ENCODE measurements around the gene GLIS1.

The GLIS1 gene

DNA sequence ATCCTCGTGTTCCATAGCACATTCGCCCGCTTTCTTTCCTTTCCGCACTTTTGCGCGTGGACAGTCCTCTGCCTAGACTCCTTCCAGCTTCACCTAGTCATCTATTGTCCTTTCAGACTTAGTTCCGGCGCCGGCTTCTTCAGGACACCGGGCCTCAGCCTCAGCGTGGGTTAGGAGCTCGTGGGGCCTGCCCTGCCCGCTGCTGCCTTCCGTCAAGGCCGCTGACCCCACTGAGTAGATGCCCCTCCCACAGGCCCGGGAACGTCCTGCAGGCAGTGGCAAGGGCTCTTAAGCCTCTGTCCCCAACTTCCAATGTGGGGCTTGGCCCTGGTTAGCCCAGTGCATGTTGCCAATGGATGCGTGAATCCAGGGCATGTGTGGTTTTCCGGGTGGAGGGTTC is 268.4 kb downstream of the GLIS1 start:
- no peak for DNase-seq

GRCh38 chr1:53470155-53470554 is 268.8 kb downstream of the GLIS1 start:
- no peak for DNase-seq

- no peak for DNase-seq
These were observed 269.6 kb downstream of the GLIS1 start for GRCh38 chr1:53469373-53469772.

DNA sequence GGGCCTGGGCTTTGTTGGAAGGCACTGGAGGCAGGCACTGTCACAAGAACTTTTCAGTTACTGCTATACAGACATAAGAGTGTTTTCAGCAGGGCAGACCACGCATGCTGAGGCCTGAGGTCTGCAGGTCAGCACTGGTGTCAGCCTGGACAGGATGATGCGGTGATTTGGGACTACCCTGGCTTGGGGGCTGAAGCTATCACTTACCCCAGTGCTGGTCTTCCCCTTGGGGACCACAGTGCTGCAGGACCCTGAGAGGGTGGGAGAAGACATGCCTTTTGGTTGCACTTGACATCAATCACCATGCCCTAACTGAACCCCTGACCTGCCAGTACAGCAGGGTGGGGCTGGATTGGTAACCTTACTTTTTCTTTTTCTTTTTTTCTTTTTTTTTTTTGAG is 270.6 kb downstream of the GLIS1 start:
- no peak for DNase-seq

GRCh38 chr1:53467391-53467790 is 271.6 kb downstream of the GLIS1 start:
- DNase-seq: no peak

DNA sequence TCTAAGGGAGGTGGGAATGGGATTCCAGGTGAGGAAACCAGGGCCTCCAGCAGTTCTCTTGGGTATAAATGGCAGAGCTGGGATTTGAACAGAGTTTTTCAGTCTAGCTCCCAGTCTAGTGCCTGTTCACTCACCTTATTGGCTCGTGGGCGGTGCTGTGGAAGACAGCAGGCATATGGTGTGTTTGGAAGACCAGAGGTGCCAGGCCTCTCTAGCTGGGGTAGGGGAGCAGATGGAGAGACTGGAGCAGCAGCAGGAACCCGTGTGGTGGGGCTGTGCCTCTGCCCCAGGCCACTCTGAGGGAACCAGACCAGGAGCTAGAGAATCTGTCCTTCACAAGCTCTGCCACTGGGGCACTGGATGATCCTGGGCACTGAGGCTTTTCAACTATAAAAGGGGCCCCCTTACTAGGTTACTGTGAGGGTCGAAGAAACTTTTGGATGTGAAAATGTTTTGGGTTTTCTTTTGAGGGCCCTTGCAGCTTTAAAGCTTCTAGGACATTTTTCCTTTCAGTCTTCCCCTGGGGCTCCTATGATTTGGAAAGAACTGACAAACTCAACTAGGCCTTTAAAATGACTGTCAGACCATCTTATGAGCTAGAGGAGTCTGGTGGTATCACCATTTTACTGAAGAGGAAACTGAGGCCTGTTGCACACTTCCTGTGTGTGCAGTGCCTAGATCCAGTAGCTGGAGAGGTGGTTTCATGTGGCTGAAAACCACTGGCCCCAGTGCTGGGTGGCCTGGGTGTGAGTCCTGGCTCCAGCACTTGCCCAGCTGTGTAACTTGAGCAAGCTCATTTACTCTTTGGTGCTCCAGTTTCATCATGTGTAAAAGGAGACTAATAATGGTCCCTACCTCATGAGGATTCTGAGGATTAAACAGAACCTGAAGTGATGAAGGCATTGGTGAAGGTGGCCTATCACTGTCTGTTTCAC is 273.7 kb downstream of the GLIS1 start:
- no peak for DNase-seq

GRCh38 chr1:53463961-53464899 is 274.7 kb downstream of the GLIS1 start:
- no peak for DNase-seq

DNA sequence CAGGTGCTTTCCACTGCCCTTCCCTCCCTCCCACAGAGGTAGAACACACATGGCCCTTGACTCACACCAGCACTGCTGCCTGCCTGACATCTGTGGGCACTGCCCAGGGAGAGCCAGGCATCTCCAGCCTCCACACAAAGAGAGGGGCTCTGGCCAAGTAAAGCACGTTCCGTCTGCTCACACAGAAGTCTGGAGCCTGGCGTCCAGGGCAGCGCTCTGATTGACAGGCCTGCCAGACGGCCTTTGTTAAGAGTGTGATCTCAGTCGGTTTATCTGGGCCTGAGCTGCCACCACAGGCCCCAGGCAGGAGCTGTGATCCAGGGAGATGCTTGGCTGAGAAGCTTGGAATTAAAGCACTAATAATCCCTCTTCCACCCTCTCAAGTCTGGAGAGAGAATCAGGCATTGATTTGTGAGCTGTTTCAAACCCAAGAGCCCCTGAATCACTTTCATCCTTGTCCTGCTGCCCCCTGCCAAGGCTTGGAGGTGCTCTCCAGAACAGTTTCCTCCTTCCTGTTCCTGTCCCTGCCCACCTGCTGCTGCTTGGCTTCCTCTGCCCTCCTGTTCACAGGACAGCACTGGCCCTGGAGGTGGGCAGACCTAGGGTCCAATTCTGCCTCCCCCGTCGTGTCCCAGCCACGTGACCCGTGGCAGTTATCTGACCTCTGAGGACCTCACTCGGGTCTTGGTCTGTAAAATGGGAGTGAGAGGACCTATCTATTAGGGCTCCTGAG is 276.0 kb downstream of the GLIS1 start:
- DNase-seq: no peak

DNA sequence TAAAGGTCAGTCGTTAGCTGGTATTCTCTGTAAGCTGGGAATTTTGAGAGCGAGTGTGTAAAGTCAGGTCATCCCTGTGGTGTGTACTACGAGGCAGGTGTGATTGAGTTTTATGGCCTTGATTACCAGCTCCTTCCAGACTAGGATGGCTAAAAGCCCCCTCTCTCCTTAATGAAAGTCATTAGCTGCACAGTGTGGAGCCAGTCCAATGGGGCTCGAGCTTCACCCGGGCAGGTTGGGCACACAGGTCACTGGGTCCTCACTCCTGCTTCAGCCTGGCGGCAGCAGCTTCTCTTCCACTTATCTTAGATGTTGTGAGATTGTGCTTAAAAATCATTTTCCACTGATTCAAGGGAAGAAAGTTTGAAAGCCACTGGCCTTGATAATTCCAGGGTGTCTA is 276.8 kb downstream of the GLIS1 start:
- DNase-seq: no peak

- DNase-seq: no peak
These were observed 277.5 kb downstream of the GLIS1 start for GRCh38 chr1:53461323-53462044.

DNA sequence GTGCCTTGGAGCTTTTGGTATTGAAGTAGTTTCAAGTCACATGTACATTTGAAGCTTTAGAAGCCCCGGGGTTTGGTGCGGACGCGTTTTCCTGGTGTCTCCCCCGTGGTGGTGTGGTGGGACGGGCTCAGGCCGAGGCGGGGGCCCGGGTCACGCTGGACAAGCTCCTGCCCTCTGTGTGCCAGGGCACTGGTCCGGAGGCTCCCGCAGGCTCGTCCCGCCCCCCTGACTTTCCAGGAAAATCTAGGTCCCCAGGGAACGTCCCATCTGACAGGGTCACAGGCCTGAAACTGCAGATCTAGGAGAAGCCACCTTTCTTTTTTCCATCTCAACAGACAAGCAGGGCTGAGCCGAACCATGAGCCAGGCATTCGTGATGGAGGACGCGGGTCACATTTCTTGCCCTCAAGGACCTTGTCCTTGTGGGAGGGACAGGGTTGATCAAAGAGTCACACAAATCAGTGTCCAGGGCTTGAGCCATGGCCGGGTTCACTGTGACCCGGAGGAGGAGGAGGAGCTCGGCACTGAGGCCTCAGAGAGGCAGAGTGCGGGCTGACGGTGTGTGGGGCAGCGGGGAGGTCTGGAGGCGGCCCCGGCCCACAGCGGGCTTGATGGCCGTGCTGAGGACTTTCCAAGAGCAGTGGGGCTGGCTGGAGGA is 278.2 kb downstream of the GLIS1 start:
- DNase-seq: no peak

DNA sequence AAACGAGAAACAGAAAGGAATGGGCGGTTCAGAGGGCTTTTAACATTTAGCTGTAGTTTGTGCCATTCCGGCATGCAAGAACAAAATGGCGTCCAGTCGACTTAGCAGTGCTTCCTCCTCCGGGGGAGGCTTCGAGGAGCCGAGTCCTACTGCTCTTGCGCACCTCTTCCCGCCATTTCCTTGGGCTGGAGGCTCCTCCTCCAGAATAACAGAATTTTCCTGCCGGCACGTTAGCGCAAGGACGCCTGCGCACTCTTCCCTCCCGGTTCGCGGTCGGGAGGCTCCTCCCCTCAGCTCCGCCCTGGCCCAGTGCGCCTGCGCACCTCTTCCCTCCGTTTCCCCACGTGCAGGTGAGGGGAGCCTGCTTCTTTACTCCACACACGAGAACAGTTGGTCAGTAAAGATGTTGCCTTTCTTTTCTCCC is 278.7 kb downstream of the GLIS1 start:
- no peak for DNase-seq

GRCh38 chr1:53459321-53460175 is 279.4 kb downstream of the GLIS1 start, which contains the start of gene DMRTB1:
Gene DMRTB1, plus strand, starts transcription at chr1:53459399. Its CDS starts 55 bp downstream, at chr1:53459454.
- DNase-seq: no peak

DNA sequence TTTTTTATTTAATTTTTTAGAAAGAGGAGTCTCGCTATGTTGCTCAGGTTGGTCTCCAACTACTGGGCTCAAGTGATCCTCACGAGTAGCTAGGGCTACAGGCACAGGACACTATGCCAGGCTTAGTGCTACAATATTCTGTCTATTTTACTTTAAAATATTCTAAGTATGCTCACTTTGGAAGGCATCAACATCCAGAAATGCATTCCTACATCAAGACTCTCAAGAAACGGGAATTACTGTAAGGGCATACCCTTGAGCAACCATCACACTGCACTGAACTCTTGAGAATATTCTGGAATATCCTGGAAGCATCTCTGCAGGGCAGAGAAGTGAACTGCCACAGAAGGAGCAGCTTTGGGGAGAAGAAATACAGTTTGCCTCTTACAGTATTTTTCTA is 280.3 kb downstream of the GLIS1 start:
- no peak for DNase-seq
